ENCODE results near the gene PM20D2.

Gene PM20D2

DNA sequence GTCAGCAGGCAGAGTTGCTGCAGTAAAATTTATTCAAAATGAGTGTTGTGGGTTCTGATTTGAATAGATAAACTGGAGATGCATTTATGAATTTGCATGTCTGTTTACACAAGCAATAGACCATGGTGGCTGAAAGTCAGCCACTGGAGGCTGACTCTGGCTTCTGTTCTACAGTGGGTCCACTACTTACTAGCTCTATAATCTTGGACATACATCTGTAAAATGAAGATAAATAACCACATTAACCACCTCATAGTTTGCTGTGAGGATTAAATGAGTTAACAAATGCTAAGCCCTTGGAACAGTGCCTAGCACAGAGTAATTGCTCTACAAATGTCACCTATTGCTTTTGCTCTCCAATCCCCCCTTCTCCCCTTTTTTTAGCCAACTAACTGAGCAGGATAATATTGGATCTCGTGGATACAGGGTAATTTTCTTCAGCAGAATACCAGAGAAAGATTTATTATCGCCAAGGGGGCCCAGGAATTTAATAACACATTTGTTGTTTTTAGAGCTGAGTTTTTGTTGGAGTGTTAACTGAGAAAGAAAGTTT lies 1.4 kb upstream of the PM20D2 start:
- TF ChIP-seq, protein P1, sequence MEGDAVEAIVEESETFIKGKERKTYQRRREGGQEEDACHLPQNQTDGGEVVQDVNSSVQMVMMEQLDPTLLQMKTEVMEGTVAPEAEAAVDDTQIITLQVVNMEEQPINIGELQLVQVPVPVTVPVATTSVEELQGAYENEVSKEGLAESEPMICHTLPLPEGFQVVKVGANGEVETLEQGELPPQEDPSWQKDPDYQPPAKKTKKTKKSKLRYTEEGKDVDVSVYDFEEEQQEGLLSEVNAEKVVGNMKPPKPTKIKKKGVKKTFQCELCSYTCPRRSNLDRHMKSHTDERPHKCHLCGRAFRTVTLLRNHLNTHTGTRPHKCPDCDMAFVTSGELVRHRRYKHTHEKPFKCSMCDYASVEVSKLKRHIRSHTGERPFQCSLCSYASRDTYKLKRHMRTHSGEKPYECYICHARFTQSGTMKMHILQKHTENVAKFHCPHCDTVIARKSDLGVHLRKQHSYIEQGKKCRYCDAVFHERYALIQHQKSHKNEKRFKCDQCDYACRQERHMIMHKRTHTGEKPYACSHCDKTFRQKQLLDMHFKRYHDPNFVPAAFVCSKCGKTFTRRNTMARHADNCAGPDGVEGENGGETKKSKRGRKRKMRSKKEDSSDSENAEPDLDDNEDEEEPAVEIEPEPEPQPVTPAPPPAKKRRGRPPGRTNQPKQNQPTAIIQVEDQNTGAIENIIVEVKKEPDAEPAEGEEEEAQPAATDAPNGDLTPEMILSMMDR (conservative IDR thresholded peaks at IDR 0.05; ENCODE audit: low read length): no peak
- DNase-seq (ENCODE audit: low read depth): no peak
- H3K4me3 ChIP-seq (ENCODE audit: low read length): no peak overlapping the region

DNA sequence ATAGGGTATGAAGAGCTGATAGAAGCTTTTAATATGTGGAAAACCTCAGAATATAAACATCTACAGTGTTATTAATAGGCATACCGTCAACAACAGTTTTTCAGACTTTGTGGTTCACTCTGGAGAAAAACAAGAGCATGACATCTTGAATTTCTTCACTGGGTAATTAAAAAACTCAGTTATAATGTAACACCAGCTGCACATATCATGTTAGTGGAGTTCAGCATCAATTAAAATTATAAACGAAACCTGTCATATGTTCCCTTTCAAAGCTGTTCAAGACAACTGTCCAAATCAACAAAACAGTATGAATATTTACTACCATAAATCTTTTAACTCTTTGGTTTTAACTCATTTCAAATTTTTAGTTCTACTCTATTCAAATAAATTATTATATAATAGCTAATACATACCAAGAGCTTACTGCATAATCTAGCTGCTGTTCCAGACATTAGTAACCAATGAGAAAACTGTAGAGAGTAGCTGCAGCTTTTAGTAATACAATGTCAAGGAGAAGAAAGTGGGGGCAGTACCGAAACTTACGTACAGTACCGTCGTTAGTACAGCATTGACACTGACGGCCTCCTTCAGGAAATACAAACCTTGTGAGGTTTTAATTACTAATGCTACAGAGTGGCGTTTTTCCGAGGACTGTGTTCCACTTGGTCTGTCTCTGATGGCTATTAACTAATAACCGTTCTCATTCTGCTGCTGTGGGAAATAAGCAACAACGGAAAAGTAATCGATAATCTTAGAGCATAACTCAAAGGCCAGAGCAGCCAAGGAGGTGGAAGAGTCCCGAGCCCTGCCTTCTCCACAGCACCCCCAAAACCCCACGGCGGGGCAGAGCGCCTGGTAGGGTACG lies 532 bp upstream of the PM20D2 start:
- TF ChIP-seq, protein P1 (conservative IDR thresholded peaks at IDR 0.05; ENCODE audit: low read length): no peak
- DNase-seq (ENCODE audit: low read depth): no peak
- H3K4me3 ChIP-seq (ENCODE audit: low read length): peak overlapping the region; percentile 60

DNA sequence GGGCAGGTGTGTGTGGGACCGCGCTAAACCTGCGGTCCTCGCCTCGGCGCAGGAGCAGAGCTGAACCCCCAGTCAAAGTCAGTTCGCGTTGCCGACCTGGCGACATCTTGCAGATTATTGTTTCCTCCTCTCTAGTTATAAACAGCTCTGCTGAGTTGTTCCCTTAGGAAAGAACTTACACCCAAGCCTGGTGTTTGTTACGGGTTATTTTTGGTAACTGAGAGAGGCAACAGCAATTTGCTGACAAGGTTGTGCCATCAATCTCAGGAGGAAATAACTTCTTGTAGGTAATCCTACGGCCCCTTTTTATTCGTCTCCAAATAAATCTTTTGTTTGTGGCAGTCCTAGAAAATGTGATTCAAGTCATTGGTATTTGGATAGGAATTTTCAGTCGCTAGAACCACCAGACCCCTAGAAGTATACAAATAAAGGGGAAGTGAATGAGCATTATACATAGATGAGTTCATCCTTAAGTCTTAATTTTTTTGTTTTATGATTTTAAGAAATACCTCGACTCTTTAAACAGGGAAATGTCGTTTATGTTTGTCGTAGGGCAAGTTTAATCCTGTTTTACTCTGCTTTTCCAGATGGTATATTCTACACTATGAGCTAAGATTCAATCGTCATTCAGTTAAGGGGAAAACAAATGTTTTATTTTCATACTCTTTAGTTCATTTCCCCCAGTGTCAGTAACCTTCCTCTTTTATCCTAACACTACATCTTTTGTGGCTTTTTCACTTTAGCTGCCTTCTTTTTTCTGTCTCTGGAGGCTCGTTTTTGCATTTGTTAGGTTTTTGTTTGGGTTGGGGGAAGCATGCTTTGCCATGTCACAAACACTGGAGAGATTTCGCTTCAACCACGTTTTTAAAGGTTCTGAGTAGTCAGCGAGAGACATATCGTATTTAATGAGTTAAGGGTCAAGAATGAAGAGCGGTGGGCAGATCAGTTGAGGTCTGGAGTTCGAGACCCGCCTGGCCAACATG lies 1.2 kb downstream of the PM20D2 start:
- TF ChIP-seq, protein P1 (conservative IDR thresholded peaks at IDR 0.05; ENCODE audit: low read length): no peak
- H3K4me3 ChIP-seq (ENCODE audit: low read length): peak overlapping the region; percentile 60
- DNase-seq (ENCODE audit: low read depth): peak; percentile 24

DNA sequence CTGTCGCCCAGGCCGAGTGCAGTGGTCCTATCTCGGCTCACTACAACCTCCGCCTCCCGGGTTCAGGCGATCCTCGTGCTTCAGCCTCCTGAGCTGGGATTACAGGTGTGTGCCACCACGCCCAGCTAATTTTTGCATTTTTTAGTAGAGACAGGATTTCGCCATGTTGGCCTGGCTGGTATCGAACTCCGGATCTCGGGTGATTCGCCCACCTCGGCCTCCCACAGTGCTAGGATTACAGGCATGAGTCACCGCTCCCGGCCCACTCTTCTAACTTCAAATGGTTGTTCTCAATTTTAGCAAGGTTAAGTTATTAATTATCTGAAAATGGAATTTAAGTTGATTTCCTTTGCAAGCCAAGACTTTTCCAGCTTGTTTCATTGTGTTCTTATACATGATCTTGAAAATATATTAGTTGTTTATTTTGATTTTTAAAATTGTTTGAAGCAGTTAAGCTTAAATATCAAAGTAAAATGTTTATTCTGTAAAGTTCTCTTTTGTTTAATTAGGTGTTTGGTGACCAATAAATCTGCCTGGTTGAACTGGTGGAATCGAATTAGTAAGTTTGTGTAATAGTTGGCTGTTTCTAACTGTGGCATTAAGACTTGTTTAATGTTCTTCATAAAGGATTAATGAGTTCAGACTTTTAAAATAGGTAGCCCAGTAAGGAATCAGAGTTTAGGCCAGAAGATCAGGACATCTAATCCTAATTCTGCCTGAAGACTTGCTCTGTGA lies 2.3 kb downstream of the PM20D2 start:
- DNase-seq (ENCODE audit: low read depth): no peak

DNA sequence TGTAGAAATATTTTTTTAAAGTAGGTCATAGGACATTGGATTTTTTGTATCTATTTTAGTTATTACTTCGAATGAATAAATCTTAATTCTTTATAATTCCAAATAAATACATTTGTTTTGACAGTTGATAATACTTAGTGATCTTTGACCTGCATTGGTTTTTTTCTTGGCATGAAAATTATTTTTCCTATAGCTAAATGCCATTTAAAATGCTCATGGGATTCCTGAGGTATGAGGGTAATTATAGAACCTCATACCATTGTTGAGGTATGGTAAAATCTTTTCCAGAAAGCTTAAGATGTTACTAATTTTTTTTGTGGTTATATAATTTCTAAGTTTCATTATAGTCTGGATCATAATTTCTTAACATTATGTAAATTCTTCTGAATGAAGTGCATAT lies 8.3 kb downstream of the PM20D2 start:
- no peak for DNase-seq (ENCODE audit: low read depth)
- TF ChIP-seq, protein P1 (conservative IDR thresholded peaks at IDR 0.05; ENCODE audit: low read length): no peak
- no peak overlapping the region for H3K4me3 ChIP-seq (ENCODE audit: low read length)

More for the DNA sequence above, 2.3 kb downstream of the PM20D2 start:
- no peak overlapping the region for H3K4me3 ChIP-seq (ENCODE audit: low read length)
- TF ChIP-seq, protein P1 (conservative IDR thresholded peaks at IDR 0.05; ENCODE audit: low read length): no peak

DNA sequence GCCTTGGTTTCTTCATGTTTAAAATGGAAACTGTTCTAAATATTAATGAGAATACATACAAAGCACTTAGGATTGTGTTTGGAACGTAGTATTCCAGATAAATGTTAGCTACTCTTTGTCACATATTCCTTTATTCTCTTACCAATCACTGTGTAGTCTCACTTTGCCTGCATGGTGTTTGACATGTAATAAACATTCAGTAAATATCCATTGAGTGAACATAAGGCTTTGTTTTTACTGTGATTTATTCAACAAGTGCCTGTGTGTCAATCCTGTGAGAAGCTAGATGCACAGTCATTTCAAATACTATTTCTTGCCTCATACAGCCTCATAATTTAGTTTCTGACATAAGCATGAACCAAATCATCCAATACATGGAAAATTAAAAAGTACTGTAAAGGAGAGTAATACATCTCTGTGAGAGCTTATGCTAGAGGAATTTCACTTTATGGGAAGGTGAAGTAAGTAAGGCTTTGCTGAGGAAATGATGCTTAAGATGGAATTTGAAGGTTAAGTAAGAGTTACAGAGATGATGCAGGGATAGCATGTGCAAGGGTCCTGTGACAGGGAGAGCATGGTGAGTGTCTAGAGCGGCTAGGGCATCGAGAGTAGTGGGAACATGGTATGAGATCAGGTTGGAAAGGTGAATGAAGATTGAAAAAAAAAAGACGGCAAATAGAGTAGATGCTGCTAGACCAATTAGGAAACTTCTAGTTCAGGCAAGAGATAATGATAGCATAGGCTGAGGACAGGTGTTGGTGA lies 14.7 kb downstream of the PM20D2 start:
- no peak overlapping the region for H3K4me3 ChIP-seq (ENCODE audit: low read length)
- TF ChIP-seq, protein P1 (conservative IDR thresholded peaks at IDR 0.05; ENCODE audit: low read length): no peak
- DNase-seq (ENCODE audit: low read depth): no peak

Measured in AG10803 (cell line).